ENCODE results near the gene PGBD5. TPM values are rescaled to one million over a fixed set of nuclear protein-coding genes. Genes with fewer than 3 reads are reported as not detected.

The PGBD5 gene
- polyA plus RNA-seq, 3 donors = 0.44 TPM; not detected in 2

- H2AFZ ChIP-seq (ENCODE audit: insufficient read depth, low read depth, low read length, poor library complexity, severe bottlenecking) = no peak overlapping the region
- Mint-ChIP-seq H3K36me3 (no peaks in the 10 kb centered on the region), H3K27ac (no peak overlapping the region), H3K27me3 (ENCODE audit: low read depth in 3 of 3) (peaks cover 11 to 17% (median 12%) of the 10 kb centered on the region in 3 donors), H3K4me3 (no peak overlapping the region), H3K4me1 (no peaks in the 10 kb centered on the region), H3K9me3 (peaks cover 0 to 6% (median 0%) of the 10 kb centered on the region in 7 donors)
- no peak overlapping the region for H3K4me3 ChIP-seq (replicated peaks in 1 of 3; ENCODE audit: low read depth in 2 of 3, low read length in 3 of 3)
- H3K9ac ChIP-seq (ENCODE audit: insufficient read depth, low read length, poor library complexity, severe bottlenecking) = no peak overlapping the region
- H3K4me2 ChIP-seq (replicated peaks; ENCODE audit: extremely low read depth, low read length, poor library complexity, severe bottlenecking) = no peak overlapping the region
- no peaks in the 10 kb centered on the region for H4K20me1 ChIP-seq (ENCODE audit: insufficient read depth, low read length)
- H3K27ac ChIP-seq (ENCODE audit: low read depth in 1 of 2, low read length in 2 of 2) = no peak overlapping the region
- no peaks in the 10 kb centered on the region for H3K36me3 ChIP-seq (replicated peaks in 1 of 2; ENCODE audit: control insufficient read depth in 1 of 2, insufficient read depth in 2 of 2, low read length in 2 of 2)
- no peaks in the 10 kb centered on the region for H3K4me1 ChIP-seq (ENCODE audit: control insufficient read depth in 1 of 2, insufficient read depth in 2 of 2, low read length in 2 of 2)
- no peaks in the 10 kb centered on the region for H3K9me3 ChIP-seq (replicated peaks in 1 of 2; ENCODE audit: control insufficient read depth in 1 of 2, insufficient read depth in 1 of 2, low read length in 2 of 2)
- no peak for DNase-seq
- WGBS (ENCODE audit: insufficient coverage) = 100% methylated on average over 3 of the region's 4 CpGs
- no peaks in the 10 kb centered on the region for H3K79me2 ChIP-seq (ENCODE audit: insufficient read depth, low read length)
- peaks cover 0 to 5% of the 10 kb centered on the region in 2 donors for H3K27me3 ChIP-seq (ENCODE audit: control insufficient read depth in 2 of 2, insufficient read depth in 2 of 2, low read length in 2 of 2)
- no peak for TF ChIP-seq CTCF (IDR thresholded peaks at IDR 0.05)
- intact Hi-C loops (cut with micrococcal nuclease) = no loop called here
Observed at GRCh38 chr1:230414694-230415093, 11.4 kb downstream of the PGBD5 start.

- Histone ChIP-seq H3K9ac (ENCODE audit: insufficient read depth, low read length, poor library complexity, severe bottlenecking) (no peak overlapping the region), H4K20me1 (ENCODE audit: insufficient read depth, low read length) (no peaks in the 10 kb centered on the region), H3K4me2 (replicated peaks; ENCODE audit: extremely low read depth, low read length, poor library complexity, severe bottlenecking) (no peak overlapping the region), H3K4me3 (replicated peaks in 1 of 3; ENCODE audit: low read depth in 2 of 3, low read length in 3 of 3) (no peak overlapping the region), H3K4me1 (ENCODE audit: control insufficient read depth in 1 of 2, insufficient read depth in 2 of 2, low read length in 2 of 2) (no peaks in the 10 kb centered on the region), H2AFZ (ENCODE audit: insufficient read depth, low read depth, low read length, poor library complexity, severe bottlenecking) (no peak overlapping the region), H3K9me3 (replicated peaks in 1 of 2; ENCODE audit: control insufficient read depth in 1 of 2, insufficient read depth in 1 of 2, low read length in 2 of 2) (no peaks in the 10 kb centered on the region), H3K36me3 (replicated peaks in 1 of 2; ENCODE audit: control insufficient read depth in 1 of 2, insufficient read depth in 2 of 2, low read length in 2 of 2) (no peaks in the 10 kb centered on the region), H3K27me3 (ENCODE audit: control insufficient read depth in 2 of 2, insufficient read depth in 2 of 2, low read length in 2 of 2) (peaks cover 0 to 5% of the 10 kb centered on the region in 2 donors), H3K27ac (ENCODE audit: low read depth in 1 of 2, low read length in 2 of 2) (no peak overlapping the region), H3K79me2 (ENCODE audit: insufficient read depth, low read length) (no peaks in the 10 kb centered on the region)
- Mint-ChIP-seq H3K27ac (no peak overlapping the region), H3K27me3 (ENCODE audit: low read depth in 3 of 3) (peaks cover 11 to 13% (median 12%) of the 10 kb centered on the region in 3 donors), H3K4me1 (no peaks in the 10 kb centered on the region), H3K36me3 (no peaks in the 10 kb centered on the region), H3K4me3 (no peak overlapping the region), H3K9me3 (peaks cover 0 to 6% (median 0%) of the 10 kb centered on the region in 7 donors)
- intact Hi-C loops (cut with micrococcal nuclease) = no loop called here
- WGBS (ENCODE audit: insufficient coverage) = 89% methylated on average over 3 of the region's 4 CpGs
- no peak for DNase-seq
- TF ChIP-seq CTCF (IDR thresholded peaks at IDR 0.05) = no peak
Observed at GRCh38 chr1:230414102-230414501, 12.0 kb downstream of the PGBD5 start.

All from CD14-positive monocyte (primary cell).